Measurements from ENCODE around the gene SRP72. TPM values are rescaled to one million over a fixed set of nuclear protein-coding genes. Genes with fewer than 3 reads are reported as not detected.

Gene SRP72
- total and polyA plus RNA-seq, 2 of the 8 experiments (the other 6 are each of a cell fraction or from before 2014, with no cell fraction given): 37.7 to 144 TPM

- FAIRE-seq: no peak
- Histone ChIP-seq H3K9me3 (ENCODE audit: insufficient read depth in 2 of 2, low read depth in 1 of 2, low read length in 1 of 2) (no peaks in the 10 kb centered on the region), H3K79me2 (ENCODE audit: control insufficient read depth in 1 of 2, insufficient read depth in 2 of 2, low read length in 2 of 2) (no peaks in the 10 kb centered on the region), H4K91ac (replicated peaks; ENCODE audit: insufficient read length, low read length) (no peak overlapping the region), H3K23me2 (ENCODE audit: low read depth, low read length) (peaks cover 9% of the 10 kb centered on the region), H2AFZ (ENCODE audit: low read length) (peak overlapping the region; percentile 99), H3K23ac (ENCODE audit: insufficient read length) (no peak overlapping the region), H2BK20ac (ENCODE audit: low read length) (no peak overlapping the region), H3K9ac (replicated peaks in 1 of 4; ENCODE audit: extremely low read depth in 1 of 4, low read depth in 3 of 4, low read length in 3 of 4) (peak overlapping the region in 3 of 4 experiments; percentile 22 to 66 (median 51); a peak in 4 of 7 replicates), H4K20me1 (replicated peaks in 1 of 2; ENCODE audit: control insufficient read depth in 1 of 2, insufficient read depth in 2 of 2, low read length in 2 of 2) (no peaks in the 10 kb centered on the region), H2AK5ac (ENCODE audit: low read depth, low read length) (no peak overlapping the region), H3K79me1 (ENCODE audit: low read depth, low read length) (no peaks in the 10 kb centered on the region), H2BK15ac (ENCODE audit: low read length) (no peak overlapping the region), H3K27me3 (replicated peaks in 1 of 4; ENCODE audit: control insufficient read depth in 3 of 4, extremely low read depth in 1 of 4, insufficient read depth in 3 of 4, low read length in 3 of 4) (peaks cover 18 to 33% (median 25%) of the 10 kb centered on the region in 4 experiments), H3K4me3 (ENCODE audit: extremely low read depth in 1 of 4, insufficient read depth in 2 of 4, low read depth in 3 of 4, low read length in 4 of 4) (peak overlapping the region; percentile 60 to 92 (median 76)), H2BK120ac (replicated peaks; ENCODE audit: low read depth, low read length) (no peak overlapping the region), H3K4me2 (ENCODE audit: insufficient read depth in 1 of 2, low read depth in 2 of 2, low read length in 2 of 2) (peak overlapping the region; percentile 85 to 99), H3K27ac (ENCODE audit: low read depth, low read length) (no peak overlapping the region), H3K14ac (ENCODE audit: insufficient read length) (no peak overlapping the region), H3K4ac (replicated peaks; ENCODE audit: insufficient read length, low read depth, low read length) (no peak overlapping the region), H3K56ac (replicated peaks; ENCODE audit: insufficient read length, low read depth, low read length) (no peak overlapping the region), H2BK12ac (ENCODE audit: low read depth, low read length) (no peak overlapping the region), H3K36me3 (ENCODE audit: control insufficient read depth in 2 of 4, insufficient read depth in 4 of 4, low read length in 3 of 4) (no peaks in the 10 kb centered on the region), H4K8ac (ENCODE audit: extremely low read depth, insufficient read depth, low read length) (peak overlapping the region; percentile 75), H3K4me1 (replicated peaks in 1 of 4; ENCODE audit: control insufficient read depth in 3 of 4, insufficient read depth in 4 of 4, low read length in 3 of 4) (no peaks in the 10 kb centered on the region; a peak in 1 of 7 replicates), H4K5ac (ENCODE audit: insufficient read length, low read depth, low read length) (no peak overlapping the region), H2BK5ac (ENCODE audit: low read depth, low read length) (no peak overlapping the region), H3K18ac (ENCODE audit: extremely low read depth, low read length) (peak overlapping the region; percentile 38; the same call in 1 of the 2 replicates)
- ChIA-PET POLR2A (ENCODE audit: partially characterized antibody) (interaction anchor here (0.6 to 2.6 kb wide), 7 partner anchors 9 to 448 kb away, joined by 3 to 8 read pairs (median 5); partner anchors contain the start of genes PAICS, POLR2B, PPAT and SRP72), CTCF (ENCODE audit: partially characterized antibody) (interaction anchor here (0.5 to 4.0 kb wide), 5 partner anchors 14 to 1523 kb away, joined by 3 to 17 read pairs (median 3); no protein-coding TSS in a partner anchor)
- peak in 1 of 2 experiments; percentile 89 for DNase-seq (ENCODE audit: low read depth in 1 of 2, low spot score in 2 of 2)
- 4% methylated on average over 48 of the region's 68 CpGs; no CpG with 5 or more reads in 1 of the 2 experiments for WGBS, 2 experiments (ENCODE audit: extremely low coverage in 1 of 2, insufficient coverage in 1 of 2, insufficient read length in 1 of 2, insufficient replicate concordance in 2 of 2, low coverage in 1 of 2, low lambda C conversion rate in 2 of 2, missing lambda C conversion rate in 1 of 2)
- TF ChIP-seq BRCA1 (IDR thresholded peaks at IDR 0.05; ENCODE audit: low read depth, low read length) (peak; percentile 93), TAF7 (optimal IDR thresholded peaks at IDR 0.05; ENCODE audit: borderline replicate concordance, low read depth, low read length) (peak; percentile 37), USF2 (IDR thresholded peaks at IDR 0.05; ENCODE audit: low read length) (no peak), RNF2 (IDR thresholded peaks at IDR 0.05; ENCODE audit: borderline replicate concordance, low read depth, low read length, missing control alignments, poor library complexity, severe bottlenecking) (no peak), RXRA (IDR thresholded peaks at IDR 0.05; ENCODE audit: insufficient read depth, low read depth, low read length) (no peak), TBP (IDR thresholded peaks at IDR 0.05; ENCODE audit: low read depth, low read length) (peak; percentile 27; the same call in 1 of the 2 replicates), SP1 (IDR thresholded peaks at IDR 0.05; ENCODE audit: low read depth, low read length) (no peak)
These were observed 63.1 kb downstream of the SRP72 start for GRCh38 chr4:56530269-56531148.
